Panc1 (cell line): Measurements from ENCODE around the gene FRMD4A. TPM values are rescaled to one million over a fixed set of nuclear protein-coding genes. Genes with fewer than 3 reads are reported as not detected.

ENCODE experiments used
- ATAC-seq: fragments of 200-7000 bp; cut with Tn5 transposase; 2 replicates; pipeline ENCODE4 v1.9.1; 2020; ENCODE audit warnings: mild to moderate bottlenecking, moderate library complexity
- BruUV-seq: library from RNA; stranded (reverse); fragments of 400-500 nt; replicated peaks from 2 replicates; lab custom pipeline; 2021; lab: Mats Ljungman, UMichigan
- CTCF ChIA-PET: fragments of 300-600 bp; sonication (Branson Sonifier 250); formaldehyde crosslinking; loops from one replicate; lab custom pipeline; 2022; ENCODE audit warnings: antibody characterized with exemption; lab: Charles Lee
- POLR2A ChIA-PET: fragments of 300-600 bp; sonication (Branson Sonifier 250); formaldehyde crosslinking; loops from one replicate; lab custom pipeline; 2022; ENCODE audit warnings: antibody characterized with exemption; lab: Charles Lee
- DNase-seq: peaks from one replicate; pipeline ENCODE4 v3.0.0-alpha.2; 2010; ENCODE audit warnings: low read depth, low spot score
- H3K27ac ChIP-seq: 2 replicates; pipeline ENCODE4 v1.5.1; 2011; ENCODE audit warnings: mild to moderate bottlenecking, low read length, inconsistent platforms
- H3K27me3 ChIP-seq: fragments of 200-500 bp; sonication (Bioruptor generic); 2 replicates; pipeline ENCODE4 v1.6.0; 2014; ENCODE audit warnings: low read length, inconsistent platforms; ENCODE audit not compliant: control insufficient read depth, insufficient read depth
- H3K36me3 ChIP-seq: fragments of 200-500 bp; sonication (Bioruptor generic); 2 replicates; pipeline ENCODE4 v1.5.1; 2014; ENCODE audit warnings: inconsistent platforms, mild to moderate bottlenecking, low read length, moderate library complexity; ENCODE audit not compliant: control insufficient read depth, insufficient read depth
- H3K4me1 ChIP-seq: 2 replicates; pipeline ENCODE4 v1.5.1; 2011; ENCODE audit warnings: inconsistent platforms, mild to moderate bottlenecking, low read length, moderate library complexity; ENCODE audit not compliant: control insufficient read depth, insufficient read depth
- H3K4me3 ChIP-seq, 2 experiments: 2 replicates each; pipeline ENCODE4 v1.5.1; 2011 to 2012; ENCODE audit warnings: low read depth in 2 of 2, low read length in 2 of 2, mild to moderate bottlenecking in 2 of 2, inconsistent platforms in 1 of 2, moderate library complexity in 1 of 2
- H3K9me3 ChIP-seq: fragments of 200-500 bp; sonication (Bioruptor generic); 2 replicates; pipeline ENCODE4 v1.5.1; 2014; ENCODE audit warnings: low read depth, mild to moderate bottlenecking, inconsistent platforms, low read length, moderate library complexity; ENCODE audit not compliant: control insufficient read depth, insufficient read depth
- CTCF ChIP-seq: fragments of 450-650 bp; IDR thresholded peaks from 2 replicates; pipeline ENCODE4 v1.5.1; 2017; ENCODE audit warnings: mild to moderate bottlenecking
- POLR2AphosphoS5 ChIP-seq: IDR thresholded peaks from 2 replicates; pipeline ENCODE4 v1.6.1; 2012; ENCODE audit warnings: mild to moderate bottlenecking, low read depth, low read length, moderate library complexity
- REST ChIP-seq, 2 experiments: IDR thresholded peaks; 2 replicates each; pipeline ENCODE4 v1.6.1; 2011 to 2012; ENCODE audit warnings: low read depth in 2 of 2, control low read depth in 1 of 2, low read length in 1 of 2, mild to moderate bottlenecking in 1 of 2, moderate library complexity in 1 of 2; ENCODE audit not compliant: insufficient read depth in 1 of 2
- SIN3A ChIP-seq: IDR thresholded peaks from 2 replicates; pipeline ENCODE4 v1.6.1; 2012; ENCODE audit warnings: low read depth, mild to moderate bottlenecking, low read length, moderate library complexity, borderline replicate concordance; ENCODE audit not compliant: insufficient read depth
- TCF7L2 ChIP-seq: IDR thresholded peaks from 2 replicates; pipeline ENCODE4 v1.6.1; 2011; ENCODE audit warnings: mild to moderate bottlenecking, low read depth, low read length, inconsistent platforms
- in situ Hi-C: cut with HindIII; loops from 2 replicates; pipeline ENCODE4 v1.10.0; 2016; ENCODE audit warnings: low sequenced_read_pairs, low pct_unique_long_range_greater_than_20kb
- intact Hi-C: fragments of 100-400 bp; cut with micrococcal nuclease; formaldehyde crosslinking; loops from one replicate; pipeline ENCODE4 v1.10.0; 2022; ENCODE audit not compliant: unreplicated experiment
- total RNA-seq: library from RNA; stranded (reverse); gene quantifications from one replicate; pipeline ENCODE4 v1.2.1, GENCODE V29; 2021; ENCODE audit not compliant: unreplicated experiment

Gene FRMD4A
- total RNA-seq, 1 experiment from 2014 or later = 7.1 TPM

- Histone ChIP-seq H3K27me3 (no peaks in the 10 kb centered on the region), H3K36me3 (no peaks in the 10 kb centered on the region), H3K27ac (no peak overlapping the region), H3K4me1 (no peaks in the 10 kb centered on the region), H3K9me3 (no peaks in the 10 kb centered on the region), H3K4me3 (no peak overlapping the region)
- no TSS peak for BruUV-seq
- no peak for DNase-seq
- no peak for TF ChIP-seq CTCF
- no peak for TF ChIP-seq REST (IDR thresholded peaks at IDR 0.05; ENCODE audit: insufficient read depth in 1 of 2, low read depth in 2 of 2, low read length in 1 of 2)
- TF ChIP-seq TCF7L2 = no peak
- TF ChIP-seq SIN3A = no peak
- TF ChIP-seq POLR2AphosphoS5 = no peak
- no peak for ATAC-seq
- intact Hi-C loops = no loop called here
- ChIA-PET CTCF (no interaction called here), POLR2A (no interaction called here)
- in situ Hi-C loops = no loop called here
Measured at GRCh38 chr10:13953371-13953770, 377.4 kb downstream of the FRMD4A start.

GRCh38 chr10:13950543-13950939 is 380.2 kb downstream of the FRMD4A start:
- Histone ChIP-seq H3K27ac (no peak overlapping the region), H3K4me3 (no peak overlapping the region), H3K4me1 (no peaks in the 10 kb centered on the region), H3K36me3 (no peaks in the 10 kb centered on the region), H3K9me3 (no peaks in the 10 kb centered on the region), H3K27me3 (no peaks in the 10 kb centered on the region)
- ChIA-PET POLR2A (no interaction called here), CTCF (no interaction called here)
- TF ChIP-seq REST (IDR thresholded peaks at IDR 0.05; ENCODE audit: insufficient read depth in 1 of 2, low read depth in 2 of 2, low read length in 1 of 2) (no peak), TCF7L2 (no peak), CTCF (no peak), SIN3A (no peak), POLR2AphosphoS5 (no peak)
- BruUV-seq = no TSS peak
- in situ Hi-C loops = no loop called here
- DNase-seq = no peak
- ATAC-seq = no peak
- intact Hi-C loops = no loop called here
